Esophagus squamous epithelium (tissue), 4 donors: Measurements from ENCODE around the gene FAM20C.

ENCODE experiments used
- POLR2A ChIP-seq, 4 donors: fragments of 450-650 bp; IDR thresholded peaks; one replicate each; pipeline ENCODE4 v1.6.1; 2017; ENCODE audit warnings: antibody characterized with exemption in 4 of 4, mild to moderate bottlenecking in 4 of 4, moderate library complexity in 3 of 4
- TF ChIP-seq, protein P1 (sequence below), 6 experiments: fragments of 450-650 bp in 4 of 6; fragments of 200-600 bp in 2 of 6; sonication (generic) in 2 of 6; IDR thresholded peaks; one replicate each; pipeline ENCODE4 v1.5.1; 2016 to 2019; ENCODE audit warnings: antibody characterized with exemption in 6 of 6, mild to moderate bottlenecking in 4 of 6, moderate library complexity in 4 of 6

GRCh38 chr7:173209-173918 is 19.0 kb upstream of the FAM20C start:
- TF ChIP-seq, protein P1, sequence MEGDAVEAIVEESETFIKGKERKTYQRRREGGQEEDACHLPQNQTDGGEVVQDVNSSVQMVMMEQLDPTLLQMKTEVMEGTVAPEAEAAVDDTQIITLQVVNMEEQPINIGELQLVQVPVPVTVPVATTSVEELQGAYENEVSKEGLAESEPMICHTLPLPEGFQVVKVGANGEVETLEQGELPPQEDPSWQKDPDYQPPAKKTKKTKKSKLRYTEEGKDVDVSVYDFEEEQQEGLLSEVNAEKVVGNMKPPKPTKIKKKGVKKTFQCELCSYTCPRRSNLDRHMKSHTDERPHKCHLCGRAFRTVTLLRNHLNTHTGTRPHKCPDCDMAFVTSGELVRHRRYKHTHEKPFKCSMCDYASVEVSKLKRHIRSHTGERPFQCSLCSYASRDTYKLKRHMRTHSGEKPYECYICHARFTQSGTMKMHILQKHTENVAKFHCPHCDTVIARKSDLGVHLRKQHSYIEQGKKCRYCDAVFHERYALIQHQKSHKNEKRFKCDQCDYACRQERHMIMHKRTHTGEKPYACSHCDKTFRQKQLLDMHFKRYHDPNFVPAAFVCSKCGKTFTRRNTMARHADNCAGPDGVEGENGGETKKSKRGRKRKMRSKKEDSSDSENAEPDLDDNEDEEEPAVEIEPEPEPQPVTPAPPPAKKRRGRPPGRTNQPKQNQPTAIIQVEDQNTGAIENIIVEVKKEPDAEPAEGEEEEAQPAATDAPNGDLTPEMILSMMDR (IDR thresholded peaks at IDR 0.05), result no peak
- no peak for TF ChIP-seq POLR2A (IDR thresholded peaks at IDR 0.05)
